GM12891 (cell line): ENCODE measurements around the gene CENPV.
"Not testable (repeated sequence)": the region's sequence is repeated elsewhere in the genome, so short reads cannot be mapped to it uniquely, and the experiment has no call there.

Experiments
- DNase-seq: peaks from one replicate; pipeline ENCODE4 v3.0.0; 2011; ENCODE audit warnings: low spot score; ENCODE audit not compliant: insufficient read length
- FAIRE-seq: peaks from 2 replicates; lab custom pipeline; 2011; peaks lifted over from hg19 to GRCh38; lab: Jason Lieb, UNC
- PAX5 ChIP-seq: IDR thresholded peaks from 2 replicates; pipeline ENCODE4 v1.6.1; 2011; ENCODE audit warnings: low read length, moderate library complexity, mild to moderate bottlenecking; ENCODE audit not compliant: insufficient read depth, severe bottlenecking
- POLR2A ChIP-seq: IDR thresholded peaks from 2 replicates; pipeline ENCODE4 v1.6.1; 2011; ENCODE audit warnings: low read depth, low read length, control low read depth
- POLR2AphosphoS5 ChIP-seq: IDR thresholded peaks from 2 replicates; pipeline ENCODE4 v1.6.1; 2011; ENCODE audit warnings: low read depth, low read length, control low read depth
- POU2F2 ChIP-seq: IDR thresholded peaks from 2 replicates; pipeline ENCODE4 v1.6.1; 2011; ENCODE audit warnings: low read depth, mild to moderate bottlenecking, control low read depth, low read length, moderate library complexity
- SPI1 ChIP-seq: IDR thresholded peaks from 2 replicates; pipeline ENCODE4 v1.6.1; 2011; ENCODE audit warnings: low read depth, low read length, control low read depth
- TAF1 ChIP-seq: IDR thresholded peaks from 2 replicates; pipeline ENCODE4 v1.6.1; 2011; ENCODE audit warnings: low read depth, low read length, control low read depth

Gene CENPV

DNA sequence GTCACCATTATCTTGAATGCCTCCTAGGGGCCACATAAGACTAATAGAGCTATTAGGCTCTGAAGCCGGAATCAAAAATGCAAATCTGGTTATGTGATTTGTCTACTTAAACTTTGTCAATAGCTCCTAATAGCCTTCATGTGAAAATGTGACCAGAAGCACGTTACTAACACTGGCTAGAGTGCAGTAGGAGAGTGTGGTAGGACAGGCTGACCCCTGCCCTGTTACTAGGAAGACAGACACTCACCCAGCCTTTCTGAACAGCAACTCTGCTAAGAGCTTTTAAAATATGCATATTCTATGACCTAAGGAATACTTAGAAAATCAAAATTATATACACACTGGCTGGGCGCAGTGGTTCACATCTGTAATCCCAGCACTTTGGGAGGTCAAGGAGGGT is 26.3 kb downstream of the CENPV start:
- DNase-seq = no peak
- no peak for FAIRE-seq
- TF ChIP-seq POLR2A (no peak), PAX5 (no peak), SPI1 (no peak), TAF1 (no peak), POLR2AphosphoS5 (no peak)

DNA sequence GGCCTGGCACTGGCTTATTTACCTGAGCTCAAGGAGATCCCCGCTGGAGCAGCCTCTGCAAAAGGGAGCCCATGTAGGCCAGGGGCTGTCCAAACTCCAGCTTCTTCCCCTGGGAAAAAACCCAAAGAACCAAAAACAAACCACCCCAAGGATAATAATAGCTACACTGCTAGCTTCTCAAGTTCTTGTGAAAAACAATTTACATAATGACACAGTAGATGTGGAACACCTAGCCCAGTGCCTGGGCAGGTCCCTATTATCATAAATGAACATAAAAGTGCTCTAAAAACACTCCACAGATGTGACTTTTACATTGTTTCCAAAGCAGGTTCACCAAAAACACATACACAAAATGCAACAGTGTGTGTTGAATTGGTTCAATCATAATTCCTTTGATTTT is 27.3 kb downstream of the CENPV start:
- no peak for FAIRE-seq
- DNase-seq = no peak
- no peak for TF ChIP-seq SPI1

DNA sequence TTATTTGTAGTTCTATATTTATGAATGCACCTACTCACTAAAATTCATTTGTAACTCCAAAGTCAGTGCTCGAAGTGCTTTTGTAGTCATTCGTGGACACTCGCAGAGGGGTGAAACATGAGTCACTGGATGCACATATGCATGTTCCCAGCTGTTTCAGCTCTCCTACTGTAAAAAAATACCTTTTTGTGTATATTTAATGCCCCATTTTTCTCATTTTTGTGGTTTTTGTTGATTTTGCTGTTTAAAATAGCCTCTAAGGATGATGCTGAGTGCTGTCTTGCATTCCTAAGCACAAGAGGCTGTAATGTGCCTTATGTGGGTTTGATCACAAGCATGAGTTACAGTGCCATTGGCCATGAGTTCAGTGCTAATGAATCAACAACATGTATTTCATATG is 30.6 kb downstream of the CENPV start:
- DNase-seq = no peak
- TF ChIP-seq POU2F2 (no peak), POLR2A (no peak), TAF1 (no peak), POLR2AphosphoS5 (no peak), SPI1 (no peak), PAX5 (no peak)
- FAIRE-seq = no peak

DNA sequence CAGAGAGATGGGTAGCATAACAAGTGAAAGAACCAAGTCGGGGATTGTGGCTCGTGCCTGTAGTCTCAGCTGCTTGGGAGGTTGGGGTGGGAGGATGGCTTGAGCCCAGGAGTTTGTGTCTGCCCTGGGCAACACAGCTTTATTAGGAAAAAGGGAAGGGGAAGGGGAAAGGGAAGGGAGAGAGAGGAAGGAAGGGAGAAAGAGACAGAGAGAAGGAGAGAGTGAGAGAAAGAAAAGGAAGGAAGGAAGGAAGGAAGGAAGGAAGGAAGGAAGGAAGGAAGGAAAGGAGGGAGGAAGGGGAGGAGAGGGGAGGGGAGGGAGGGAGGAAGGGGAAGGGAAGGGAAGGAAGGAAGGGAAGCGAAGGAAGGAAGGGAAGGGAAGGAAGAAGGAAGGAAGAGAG is 33.3 kb downstream of the CENPV start:
- no peak for DNase-seq
- no peak for FAIRE-seq
- no peak for TF ChIP-seq POLR2AphosphoS5
- no peak for TF ChIP-seq POU2F2
- no peak for TF ChIP-seq SPI1
- TF ChIP-seq TAF1 = no peak
- no peak for TF ChIP-seq POLR2A
- TF ChIP-seq PAX5 = no peak

DNA sequence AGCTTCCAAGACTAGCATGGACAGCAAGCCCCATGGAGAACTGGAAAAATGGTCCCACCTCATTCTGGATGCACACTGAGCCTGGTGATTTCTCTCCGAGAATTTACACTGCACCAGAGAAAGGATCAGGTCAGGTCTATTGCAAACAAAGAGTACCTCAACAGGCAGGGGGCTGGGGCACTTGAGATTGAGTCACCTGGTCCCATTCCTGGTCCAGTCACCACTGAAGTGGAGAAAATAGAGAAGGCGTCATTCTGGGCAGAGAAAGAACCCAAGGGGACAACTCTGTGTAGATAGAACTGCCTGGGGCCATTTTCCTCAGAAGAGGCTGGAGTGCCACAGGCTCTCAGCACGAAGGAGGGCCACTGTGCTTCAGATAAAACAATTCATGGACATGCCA is 38.4 kb downstream of the CENPV start:
- FAIRE-seq (no peak), DNase-seq (no peak)
- no peak for TF ChIP-seq POU2F2
- TF ChIP-seq TAF1 = no peak
- no peak for TF ChIP-seq PAX5
- TF ChIP-seq POLR2AphosphoS5 = no peak
- TF ChIP-seq POLR2A = no peak
- no peak for TF ChIP-seq SPI1

DNA sequence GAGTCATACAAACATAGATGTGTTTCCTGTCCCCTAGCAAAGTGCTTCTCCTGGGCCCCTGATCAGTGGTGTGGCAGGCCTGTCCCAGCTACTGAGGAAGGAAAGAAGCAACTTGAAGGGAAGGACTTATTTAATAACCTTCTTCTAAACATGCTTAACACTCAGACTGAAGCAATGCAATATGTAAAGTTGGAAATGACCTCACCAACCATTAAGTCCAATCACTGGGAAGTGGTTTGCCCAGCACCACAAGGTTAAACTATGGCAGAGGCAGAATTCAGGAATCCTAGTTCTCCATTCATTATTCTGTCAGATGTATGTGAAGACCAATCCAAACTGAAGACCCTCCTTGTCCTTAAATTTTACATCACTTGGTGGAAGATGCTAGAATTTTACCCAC is 39.1 kb downstream of the CENPV start:
- FAIRE-seq = no peak
- no peak for DNase-seq
- TF ChIP-seq POU2F2 = no peak
- TF ChIP-seq POLR2AphosphoS5 = no peak
- TF ChIP-seq POLR2A = no peak
- TF ChIP-seq PAX5 = no peak
- TF ChIP-seq SPI1 = no peak
- no peak for TF ChIP-seq TAF1

DNA sequence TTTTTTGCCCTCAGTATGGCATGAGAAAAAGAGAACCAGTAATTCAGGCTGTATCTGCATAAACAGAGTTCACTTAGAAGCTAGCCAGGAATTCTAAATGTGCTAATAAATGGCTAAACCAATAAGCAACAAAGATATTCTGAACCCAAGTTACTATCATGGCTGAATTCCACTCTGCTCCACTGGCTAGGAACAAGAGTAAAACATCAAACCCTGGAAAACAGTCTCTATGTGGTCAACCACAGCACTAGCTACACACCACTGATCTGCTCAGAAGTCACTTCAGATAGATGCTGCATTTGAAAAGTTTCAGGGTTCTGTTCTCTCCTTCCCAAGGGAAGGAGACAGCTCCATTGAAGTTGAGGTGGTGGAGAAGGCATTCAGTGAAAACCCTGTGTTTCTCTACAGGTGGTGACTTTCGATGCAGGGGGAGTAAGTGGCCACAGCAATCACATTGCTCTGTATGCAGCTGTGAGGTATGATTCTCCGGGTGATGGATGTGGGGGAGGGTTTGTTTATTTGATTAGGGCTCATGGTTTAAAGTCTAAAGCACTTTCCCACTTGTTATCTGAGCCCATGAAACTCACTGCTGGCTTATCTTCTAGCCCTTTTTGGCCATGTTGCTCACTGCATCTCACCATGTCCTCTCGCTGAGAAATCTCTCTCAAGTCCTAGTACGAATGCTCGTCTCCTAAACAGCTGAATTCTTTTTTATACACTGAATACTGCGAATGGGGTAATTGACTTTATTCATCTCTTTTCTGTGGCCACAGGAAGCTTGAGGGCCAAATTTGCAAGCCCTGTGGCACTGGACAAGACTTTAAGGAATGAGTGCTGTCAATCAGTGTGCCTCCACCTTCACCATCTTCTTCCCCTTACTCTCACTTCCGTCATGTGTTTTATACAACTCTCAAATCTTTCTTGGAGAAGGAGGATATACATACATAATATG is 39.9 kb downstream of the CENPV start:
- no peak for FAIRE-seq
- no peak for DNase-seq
- TF ChIP-seq PAX5 = no peak
- no peak for TF ChIP-seq POLR2AphosphoS5
- TF ChIP-seq POLR2A = no peak
- TF ChIP-seq TAF1 = no peak
- no peak for TF ChIP-seq SPI1
- TF ChIP-seq POU2F2 = no peak

DNA sequence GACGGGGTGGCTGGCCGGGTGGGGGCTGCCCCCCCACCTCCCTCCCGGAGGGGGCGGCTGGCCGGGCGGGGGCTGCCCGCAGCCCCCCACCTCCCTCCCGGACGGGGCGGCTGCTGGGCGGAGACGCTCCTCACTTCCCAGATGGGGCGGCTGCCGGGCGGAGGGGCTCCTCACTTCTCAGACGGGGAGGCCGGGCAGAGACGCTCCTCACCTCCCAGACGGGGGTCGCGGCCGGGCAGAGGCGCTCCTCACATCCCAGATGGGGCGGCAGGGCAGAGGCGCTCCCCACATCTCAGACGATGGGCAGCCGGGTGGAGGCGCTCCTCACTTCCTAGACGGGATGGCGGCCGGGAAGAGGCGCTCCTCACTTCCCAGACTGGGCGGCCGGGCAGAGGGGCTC is 41.2 kb downstream of the CENPV start:
- FAIRE-seq, DNase-seq: not testable (repeated sequence)

DNA sequence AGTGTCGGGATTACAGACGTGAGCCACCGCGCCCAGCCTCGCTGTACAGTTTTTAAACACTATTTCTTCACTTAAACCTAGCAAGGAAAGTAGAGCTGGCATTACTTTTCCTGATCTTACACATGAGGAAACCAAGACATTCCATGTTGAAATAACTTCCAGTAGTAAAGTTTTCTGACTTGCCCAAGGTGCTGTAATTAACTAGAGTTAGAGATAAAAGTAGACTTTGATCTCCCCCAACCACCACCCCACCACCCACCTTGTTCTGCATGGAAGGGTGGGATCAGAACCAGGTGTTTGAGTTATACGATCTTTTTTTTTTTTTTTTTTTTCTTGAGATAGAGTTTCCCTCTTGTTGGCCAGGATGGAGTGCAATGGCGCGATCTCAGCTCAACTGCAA is 47.1 kb downstream of the CENPV start:
- no peak for FAIRE-seq

DNA sequence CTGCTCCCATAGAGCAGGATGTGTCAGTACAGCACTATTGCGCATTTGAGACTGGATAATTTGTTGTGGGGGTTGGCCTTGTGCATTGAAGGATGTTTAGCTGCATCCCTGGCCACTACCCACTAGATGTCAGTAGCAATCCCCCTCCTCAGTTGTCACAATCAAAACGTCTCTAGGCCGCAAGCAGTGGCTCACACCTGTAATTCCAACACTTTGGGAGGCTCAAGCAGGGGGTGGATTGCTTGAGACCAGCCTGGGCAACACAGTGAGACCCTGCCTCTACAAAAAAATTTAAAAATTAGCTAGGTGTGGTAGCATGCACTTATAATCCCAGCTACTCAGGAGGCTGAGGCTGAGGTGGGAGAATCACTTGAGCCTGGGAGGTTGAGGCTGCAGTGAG is 48.4 kb downstream of the CENPV start:
- FAIRE-seq (peak; percentile 33), DNase-seq (no peak)
- TF ChIP-seq PAX5 = no peak
- TF ChIP-seq POLR2AphosphoS5 = no peak
- TF ChIP-seq TAF1 = no peak
- TF ChIP-seq POLR2A = no peak
- no peak for TF ChIP-seq SPI1
- no peak for TF ChIP-seq POU2F2

More for the DNA sequence above, 47.1 kb downstream of the CENPV start:
- TF ChIP-seq PAX5 = no peak
- TF ChIP-seq TAF1 = no peak
- TF ChIP-seq SPI1 = no peak
- no peak for TF ChIP-seq POLR2A
- TF ChIP-seq POU2F2 = no peak
- no peak for TF ChIP-seq POLR2AphosphoS5
- DNase-seq = no peak

DNA sequence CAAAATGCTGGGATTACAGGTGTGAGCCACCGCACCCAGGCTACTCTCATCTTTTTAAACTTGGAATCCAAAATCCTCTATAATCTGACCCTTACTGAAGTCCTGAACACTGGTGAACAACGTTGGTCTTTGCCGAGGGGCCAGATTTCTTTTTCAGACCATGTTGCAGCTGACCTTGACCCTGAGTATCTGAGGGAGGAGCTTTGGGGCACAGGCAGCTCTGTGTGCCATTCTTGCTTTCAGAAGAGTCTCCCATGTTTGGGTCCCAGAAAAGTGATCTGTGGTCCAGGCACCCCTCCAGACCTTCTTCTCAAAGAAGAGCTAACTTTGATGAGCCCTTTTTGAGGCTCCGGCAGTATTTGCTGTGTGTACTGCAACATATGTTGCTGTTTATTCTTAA is 50.4 kb downstream of the CENPV start:
- no peak for DNase-seq
- no peak for FAIRE-seq
- TF ChIP-seq POU2F2 = no peak
- no peak for TF ChIP-seq SPI1
- TF ChIP-seq POLR2A = no peak
- TF ChIP-seq TAF1 = no peak
- no peak for TF ChIP-seq PAX5
- no peak for TF ChIP-seq POLR2AphosphoS5
